GM21825 (cell line): ENCODE results near the gene PRR30.
A peak's percentile ranks its signal among the peaks of the same experiment; 100 is the strongest.

ENCODE experiments used
- ATAC-seq: cut with Tn5 transposase; IDR thresholded peaks from one replicate; pipeline ENCODE4 v1.9.1; 2021; ENCODE audit warnings: mild to moderate bottlenecking, moderate library complexity; ENCODE audit not compliant: unreplicated experiment

Gene PRR30

DNA sequence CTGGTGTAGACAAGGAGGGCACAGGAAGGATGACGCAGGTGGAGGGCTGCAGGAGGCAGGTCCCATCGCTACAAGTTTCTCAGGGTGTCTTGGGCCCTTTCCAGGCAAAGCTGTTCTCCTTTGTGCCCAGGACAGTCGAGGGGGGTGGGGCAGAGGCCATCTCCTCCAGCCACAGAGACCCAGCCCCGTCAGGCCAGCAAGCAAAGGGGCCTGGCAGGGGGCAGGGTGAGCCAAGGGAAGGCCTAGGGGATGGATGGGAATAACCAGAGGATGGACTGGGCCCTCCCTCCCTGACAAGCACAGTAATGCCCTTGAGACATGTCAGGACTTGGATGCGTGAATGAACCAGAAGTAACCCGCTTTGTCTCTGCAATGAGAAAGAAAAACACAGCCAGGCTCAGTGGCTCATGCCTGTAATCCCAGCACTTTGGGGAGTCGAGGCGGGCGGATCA lies 15.9 kb upstream of the PRR30 start:
- ATAC-seq, result no peak

DNA sequence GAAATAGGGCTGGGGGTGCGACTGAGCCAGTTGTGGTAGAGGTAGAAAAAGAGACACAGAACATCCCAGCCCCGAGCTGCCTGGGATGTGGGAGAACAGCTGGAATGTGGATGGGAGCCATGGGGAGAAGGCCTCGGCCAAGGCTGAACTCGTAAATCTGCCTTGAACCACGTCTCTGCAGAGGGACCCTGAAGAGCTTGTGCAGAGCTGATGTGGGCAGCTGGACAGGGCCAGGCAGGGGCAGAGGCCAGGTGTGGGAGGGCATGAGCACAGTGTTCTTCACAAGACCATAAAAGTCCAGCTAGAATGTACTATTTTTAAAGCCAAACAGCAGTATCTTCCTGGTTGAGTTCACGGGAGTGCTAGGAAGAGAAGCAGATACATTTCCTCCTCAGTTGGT lies 15.3 kb upstream of the PRR30 start:
- no peak for ATAC-seq

DNA sequence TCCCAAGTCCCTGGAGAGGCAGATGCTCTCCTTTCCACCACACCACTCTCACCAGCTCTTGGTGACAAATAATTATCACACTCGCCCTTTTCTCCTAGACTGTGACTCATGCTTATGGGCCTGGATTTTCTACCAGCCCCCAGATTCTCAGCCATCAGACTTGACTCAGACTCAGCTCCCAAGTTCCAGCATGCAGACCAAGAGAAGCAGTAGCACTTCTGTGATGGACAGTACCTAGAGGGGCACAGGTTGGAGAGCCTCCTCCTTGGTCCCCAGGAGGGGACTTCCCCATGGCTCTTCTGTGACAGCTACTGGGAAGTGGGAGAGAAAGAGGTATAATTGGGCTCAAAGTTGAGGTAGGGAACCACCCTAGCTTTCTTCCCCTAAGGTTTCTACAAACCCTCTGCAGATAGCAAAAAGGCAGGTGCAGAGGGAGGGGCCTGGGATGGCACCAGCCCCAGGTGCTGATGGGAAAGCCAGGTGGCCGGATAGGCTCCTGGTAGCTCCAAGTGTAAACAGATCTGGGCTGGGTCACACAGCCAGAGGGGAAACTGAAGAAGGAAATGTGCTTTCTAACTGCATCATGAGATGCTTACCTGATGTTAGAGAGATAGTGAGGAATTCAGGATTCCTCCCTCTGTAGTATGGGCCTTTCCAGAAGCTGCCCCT lies 13.7 kb upstream of the PRR30 start:
- ATAC-seq, result no peak

DNA sequence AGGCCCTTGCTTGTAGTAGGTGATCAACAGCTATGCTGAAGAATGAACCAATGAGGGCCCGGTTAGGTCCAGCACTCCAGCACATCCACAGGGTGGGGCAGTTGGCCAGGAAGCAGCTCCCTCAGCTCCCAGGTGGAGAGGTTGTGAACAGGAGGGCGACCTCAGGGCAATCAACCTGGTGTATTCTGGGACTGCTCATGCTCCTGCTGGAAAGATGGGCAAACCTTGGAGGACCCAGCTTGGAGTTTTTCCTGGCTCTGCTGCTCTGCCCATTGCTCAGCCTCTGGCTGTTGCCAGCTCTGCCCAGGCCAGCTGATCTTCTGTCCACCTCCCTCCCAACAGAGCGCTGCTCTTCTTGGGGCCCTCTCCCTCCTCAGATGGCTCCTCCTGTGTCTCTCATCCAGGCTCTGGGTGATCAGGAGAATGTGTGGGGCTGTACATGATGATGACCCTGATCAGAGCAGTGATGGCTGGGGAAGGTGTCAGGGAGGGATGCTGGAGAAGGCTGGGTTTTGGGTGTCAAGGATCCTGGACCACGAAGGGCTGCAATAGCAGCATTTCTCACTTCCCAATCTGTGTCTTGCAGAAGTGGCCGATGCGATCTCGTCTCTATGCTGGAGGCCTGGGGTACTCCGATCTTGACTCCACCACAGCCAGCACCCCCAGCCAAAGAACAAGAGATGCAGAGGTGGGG lies 13.0 kb upstream of the PRR30 start:
- no peak for ATAC-seq

DNA sequence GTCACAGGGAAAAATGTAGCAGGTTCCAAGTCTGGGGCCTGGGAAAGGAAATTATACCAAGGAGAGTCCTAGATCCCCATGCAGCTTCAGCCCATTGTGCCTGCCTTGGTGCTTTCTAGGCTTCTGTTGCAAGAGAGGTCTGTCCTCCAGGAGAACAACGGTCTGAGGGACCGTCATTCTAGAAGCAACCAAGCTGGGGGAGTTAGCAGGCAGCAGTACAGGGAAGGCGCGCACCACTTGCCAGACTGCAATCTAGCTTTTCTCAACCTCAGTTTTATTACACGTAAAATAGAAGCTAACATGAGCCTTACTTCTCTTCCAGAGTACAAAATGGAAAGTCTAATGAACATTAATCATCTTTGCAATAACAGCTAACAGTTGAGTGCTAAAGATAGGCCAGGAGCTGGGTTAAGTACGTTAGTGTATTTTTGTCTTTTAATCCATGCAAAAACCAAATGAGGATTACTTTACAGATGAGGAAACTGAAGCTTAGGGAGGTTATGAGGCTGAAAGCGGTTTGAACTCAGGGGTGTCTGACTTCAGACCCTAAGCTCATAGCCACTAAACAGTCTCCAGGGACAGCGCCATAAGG lies 11.5 kb upstream of the PRR30 start:
- no peak for ATAC-seq

DNA sequence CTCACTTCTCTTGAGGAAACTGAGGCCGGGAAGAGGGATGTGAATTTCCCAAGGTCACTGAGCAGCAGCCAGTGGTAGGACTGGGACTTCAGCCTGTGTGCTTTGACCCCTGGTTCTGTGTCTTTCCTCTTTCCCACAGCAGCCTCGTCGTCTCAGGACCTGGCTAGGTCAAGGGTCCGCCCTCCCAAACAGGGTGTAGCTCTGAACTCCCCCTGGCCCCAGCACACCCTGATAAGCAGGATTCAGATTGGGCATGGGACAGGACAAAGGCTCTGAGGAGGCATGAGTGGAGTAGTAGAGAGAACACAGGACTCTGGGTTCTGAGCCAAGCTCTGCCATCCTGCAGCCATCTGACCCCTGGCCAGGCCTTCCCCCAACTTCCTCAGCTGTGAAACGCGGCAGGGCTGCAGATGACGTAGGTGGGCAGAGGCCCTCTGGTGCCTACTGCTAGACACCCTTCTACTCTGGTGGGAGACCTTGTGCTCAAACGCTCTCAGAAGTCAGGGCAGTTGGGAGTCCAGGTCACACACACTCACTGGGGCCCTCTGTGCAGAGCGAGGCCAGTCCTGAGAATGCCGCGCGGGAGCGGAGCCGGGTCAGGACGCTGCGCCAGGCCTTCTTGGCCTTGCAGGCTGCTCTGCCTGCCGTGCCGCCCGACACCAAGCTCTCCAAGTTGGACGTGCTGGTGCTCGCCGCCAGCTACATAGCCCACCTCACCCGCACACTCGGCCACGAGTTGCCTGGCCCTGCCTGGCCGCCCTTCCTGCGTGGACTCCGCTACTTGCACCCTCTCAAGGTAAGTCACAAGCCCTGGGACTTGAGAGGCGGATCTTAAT lies 10.6 kb upstream of the PRR30 start:
- ATAC-seq, result no peak

DNA sequence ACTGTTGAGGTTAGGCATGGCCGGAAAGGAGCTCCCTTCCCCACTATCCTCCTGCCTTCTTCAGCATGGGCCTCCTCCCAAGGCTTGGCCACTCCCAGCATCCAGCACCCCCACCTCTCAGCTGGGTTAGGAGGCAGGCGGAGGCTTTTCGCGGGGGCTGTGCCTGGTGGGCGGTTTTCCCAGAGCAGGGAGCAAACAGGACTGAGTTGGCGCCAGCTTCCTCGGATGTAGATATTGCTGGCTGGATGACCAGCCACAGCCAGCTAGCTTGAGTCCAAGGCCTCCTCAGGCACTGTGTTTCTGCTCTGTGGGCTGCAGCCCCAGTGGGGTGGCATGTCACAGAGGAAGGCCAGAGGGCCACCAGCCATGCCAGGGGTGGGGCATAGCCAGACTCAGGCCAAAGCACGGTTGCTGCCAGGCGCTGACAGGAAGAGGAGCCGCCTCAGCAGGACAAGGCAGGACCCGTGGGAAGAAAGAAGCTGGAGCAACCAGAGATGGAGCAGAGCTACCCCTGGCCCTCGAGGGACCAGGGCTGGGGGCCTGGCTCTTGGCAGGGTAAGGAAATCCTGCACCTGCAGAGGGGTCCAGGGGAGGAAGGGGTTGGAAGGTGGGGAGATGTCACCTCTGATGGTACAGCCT lies 9.7 kb upstream of the PRR30 start, which contains the start of gene TCF23:
Gene TCF23 (plus strand): TSS at position 204 of the 639 bp plus-strand sequence. CDS start 130 bp downstream, at position 334.
- ATAC-seq, result no peak

DNA sequence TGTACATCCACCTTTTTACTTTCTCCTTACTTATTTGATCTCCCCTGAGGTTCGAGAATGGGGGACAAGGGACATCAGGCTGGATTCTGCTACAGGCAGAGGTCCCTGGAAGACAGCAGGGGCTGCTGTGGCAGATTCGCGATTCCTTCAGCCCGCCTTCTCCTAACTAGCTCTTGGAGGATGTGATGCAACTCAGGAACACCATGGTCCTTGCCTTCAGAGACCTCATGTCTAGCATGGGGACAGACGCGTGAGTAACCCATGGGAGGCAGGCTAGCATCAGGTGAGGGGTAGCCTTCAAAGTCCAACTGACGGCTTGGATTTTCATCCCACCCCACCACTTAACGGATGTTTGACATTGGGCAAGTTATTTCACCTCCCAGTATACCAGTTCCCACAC lies 8.7 kb upstream of the PRR30 start:
- no peak for ATAC-seq

DNA sequence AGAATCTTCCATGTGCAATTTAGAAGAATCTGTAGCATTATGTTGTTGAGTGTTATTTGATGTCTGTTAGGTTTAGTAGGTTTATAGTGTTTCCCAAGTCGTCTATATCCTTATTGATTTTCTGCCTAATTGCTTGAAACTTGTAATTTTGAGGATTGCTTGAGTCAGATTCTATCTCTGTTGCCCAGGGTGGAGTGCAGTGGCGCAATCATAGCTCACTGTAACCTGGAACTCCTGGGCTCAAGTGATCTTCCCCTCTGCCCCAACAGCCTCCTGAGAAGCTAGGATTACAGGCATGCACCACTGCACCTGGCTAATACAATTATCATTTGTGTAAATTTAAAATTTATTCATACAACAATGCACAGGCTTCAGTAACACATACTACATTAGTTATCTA lies 6.5 kb upstream of the PRR30 start:
- no peak for ATAC-seq

DNA sequence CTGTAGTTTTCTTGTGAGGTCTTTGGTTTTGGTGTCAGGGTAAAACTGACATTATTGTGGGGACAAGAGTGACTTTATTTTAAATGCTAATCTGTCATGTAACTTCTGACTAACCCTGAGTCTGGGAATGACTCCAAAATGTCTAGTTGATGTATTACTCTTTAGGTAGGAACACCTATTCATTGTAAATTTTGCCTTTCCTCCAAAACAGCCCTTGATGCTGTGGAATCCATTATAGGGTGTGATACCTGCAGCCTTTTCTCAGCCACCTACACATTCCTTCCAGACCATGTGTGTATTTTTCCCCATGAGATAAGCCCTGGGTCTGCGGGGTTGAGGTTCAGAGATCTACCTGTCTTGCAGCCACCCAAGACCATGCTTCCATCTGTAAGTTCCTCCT lies 4.1 kb upstream of the PRR30 start:
- no peak for ATAC-seq

DNA sequence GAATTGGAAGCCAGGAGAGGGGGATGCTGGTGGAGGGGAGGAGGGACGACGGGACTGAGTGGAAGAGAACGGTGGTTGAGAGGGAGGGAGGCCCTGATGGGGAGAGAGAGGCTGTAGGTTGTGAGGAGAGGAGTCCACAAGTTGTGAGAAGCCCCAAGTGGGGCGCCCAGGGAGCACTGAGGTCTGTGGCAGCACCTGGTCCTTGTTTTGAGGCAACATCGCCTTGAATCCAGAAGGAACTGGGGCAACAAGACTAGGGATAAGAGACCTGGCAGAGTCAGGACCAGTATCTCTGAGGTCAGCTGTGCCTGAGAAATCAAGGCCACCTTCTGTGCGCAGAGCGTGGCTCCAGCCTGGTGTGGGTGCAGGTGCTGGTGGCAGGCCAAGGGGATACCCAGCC lies 1.1 kb downstream of the PRR30 start:
- no peak for ATAC-seq

DNA sequence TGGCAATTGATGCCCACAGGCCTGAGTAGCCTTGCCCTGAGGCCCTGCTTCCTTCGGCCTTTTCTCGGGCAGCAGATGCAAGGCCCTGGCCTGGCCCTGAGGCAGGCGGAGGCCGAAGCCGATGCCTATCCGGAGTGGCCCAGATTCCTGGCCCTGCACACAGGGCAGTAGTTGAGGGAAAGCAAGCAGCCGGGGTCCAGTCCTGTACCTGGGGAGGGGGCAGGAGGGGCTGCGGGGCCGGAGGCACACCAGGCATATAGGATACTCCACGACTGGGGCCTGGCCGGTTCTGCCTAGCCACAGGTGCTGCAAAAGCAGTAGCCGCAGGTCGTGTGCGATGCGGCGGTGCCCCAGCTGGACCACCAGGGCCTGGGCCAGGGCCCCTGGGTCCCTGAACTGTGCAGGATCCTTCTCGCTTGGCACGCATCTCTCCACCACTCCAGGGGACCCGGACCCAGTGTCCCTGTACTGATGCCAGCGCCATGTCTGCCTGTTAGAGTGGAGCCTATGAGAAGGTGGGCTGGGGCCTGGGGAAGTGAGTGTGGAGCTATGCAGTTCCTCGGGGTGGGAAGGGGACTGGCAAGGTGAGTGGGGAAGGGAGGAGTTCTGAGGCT lies 1.8 kb downstream of the PRR30 start:
- ATAC-seq, result no peak

DNA sequence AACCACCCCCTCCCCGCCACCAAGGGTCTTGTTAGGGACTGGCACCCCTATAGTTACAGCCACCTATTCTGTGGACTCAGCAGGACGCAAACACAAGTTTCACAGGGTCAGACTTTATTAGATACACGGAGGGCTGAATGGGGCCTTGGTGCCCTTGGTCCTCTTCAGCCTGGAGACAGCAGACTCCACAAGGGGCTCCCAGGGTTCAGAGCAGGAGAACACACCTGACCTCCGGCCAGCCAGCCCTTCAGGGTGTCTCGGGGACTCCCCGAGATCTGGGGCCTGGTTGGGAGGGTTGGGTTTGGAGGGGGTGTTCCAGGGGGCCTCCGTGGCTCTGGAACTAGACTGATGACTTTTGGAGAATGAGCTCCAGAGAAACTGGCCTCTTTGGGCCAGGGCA lies 2.5 kb downstream of the PRR30 start:
- ATAC-seq, result no peak

DNA sequence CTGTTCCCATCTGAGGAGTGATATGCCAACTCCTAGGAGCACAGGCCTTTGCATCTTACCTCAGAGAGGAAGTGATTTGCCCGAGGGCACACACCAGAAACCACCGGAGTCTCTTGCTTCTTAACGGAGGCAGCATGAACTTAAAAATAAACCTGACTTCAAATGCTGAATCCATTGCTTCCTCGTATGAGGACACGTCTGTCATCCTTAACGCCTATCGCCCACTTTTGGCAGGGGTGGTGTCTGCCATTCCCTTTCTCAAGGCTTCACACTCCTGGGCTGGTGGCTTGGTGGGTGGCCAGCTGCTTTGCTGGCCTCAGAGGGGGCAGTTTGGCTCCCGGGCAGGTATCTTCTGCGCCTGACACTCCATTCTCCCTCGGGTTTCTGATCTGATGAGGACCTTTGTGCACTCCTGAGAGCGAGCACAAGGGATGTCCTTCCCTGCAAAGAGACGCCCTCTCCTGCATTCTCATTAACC lies 3.7 kb downstream of the PRR30 start:
- ATAC-seq, result no peak

DNA sequence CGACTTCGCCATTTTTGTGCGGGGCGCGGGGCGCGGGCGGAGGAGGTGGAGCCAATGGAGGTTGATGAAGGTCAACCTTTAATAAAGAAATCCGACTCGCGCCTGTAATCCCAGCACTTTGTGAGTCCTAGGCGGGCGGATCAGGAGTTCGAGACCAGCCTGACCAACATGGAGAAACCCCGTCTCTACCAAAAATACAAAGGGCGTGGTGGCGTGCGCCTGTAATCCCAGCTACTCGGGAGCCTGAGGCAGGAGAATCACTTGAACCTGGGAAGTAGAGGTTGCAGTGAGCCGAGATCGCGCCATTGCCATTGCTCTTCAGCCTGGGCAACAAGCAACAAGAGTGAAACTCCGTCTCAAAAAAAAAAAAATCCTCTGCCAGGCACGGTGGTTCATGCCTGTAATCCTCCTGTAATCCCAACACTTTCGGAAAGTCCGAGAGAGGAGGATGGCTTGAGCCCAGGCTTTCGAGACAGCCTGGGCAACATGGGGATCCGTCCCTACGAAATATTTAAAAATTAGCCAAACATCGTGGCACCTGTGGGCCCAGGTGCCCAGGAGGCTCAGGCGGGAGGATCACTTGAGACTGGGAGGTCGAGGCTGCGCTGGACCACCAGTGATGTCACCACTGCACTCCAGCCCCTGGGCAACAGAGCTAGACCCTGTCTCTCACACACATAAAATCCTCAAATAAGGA lies 4.3 kb downstream of the PRR30 start:
- ATAC-seq, result no peak

DNA sequence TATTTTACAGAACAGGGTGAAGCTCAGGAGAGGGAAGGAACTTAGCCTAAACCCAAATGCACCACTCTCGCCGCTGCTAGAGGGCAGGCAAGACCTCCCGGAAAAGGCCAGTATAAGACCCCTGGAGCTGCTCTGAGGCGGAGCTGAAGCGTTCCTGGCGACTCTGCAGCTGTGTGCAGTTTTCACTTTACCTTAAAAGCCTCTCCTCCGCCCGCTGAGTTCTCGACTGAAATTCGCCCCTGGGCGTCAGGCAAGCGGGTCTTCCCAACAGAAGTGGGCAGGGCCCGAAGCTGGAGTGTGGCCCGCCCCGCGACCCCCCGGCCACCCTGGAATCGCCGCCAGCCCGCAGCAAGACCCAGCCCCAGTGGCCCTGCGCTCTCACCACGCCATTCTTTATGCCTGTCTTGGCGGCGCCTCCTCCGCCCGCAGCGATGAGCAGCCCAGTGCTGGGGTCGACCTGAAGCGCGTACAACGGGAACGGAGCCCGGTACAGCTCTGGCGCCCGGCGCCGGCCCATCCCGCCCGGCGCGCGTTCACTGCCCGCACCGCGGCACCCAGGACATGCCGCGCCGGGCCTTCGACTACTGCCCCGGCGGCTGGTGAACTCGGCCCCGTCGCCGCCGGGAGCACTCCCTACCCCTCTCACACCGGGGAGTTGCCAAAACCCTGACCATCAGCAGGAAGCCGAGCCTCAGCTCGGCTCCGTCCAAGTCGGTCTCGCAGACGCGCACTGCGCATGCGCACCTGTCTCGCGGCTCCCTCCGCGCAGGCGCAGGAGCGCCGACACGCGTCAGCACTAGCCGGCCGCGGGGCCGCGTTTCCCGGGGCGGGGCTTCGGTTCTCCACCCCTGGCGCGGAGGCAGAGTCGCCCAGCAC lies 5.1 kb downstream of the PRR30 start, which contains the start of gene PREB:
Gene PREB (minus strand): TSS at position 732 of the 876 bp plus-strand sequence. CDS start 215 bp downstream, at position 517.
- ATAC-seq, result peak; percentile 74

DNA sequence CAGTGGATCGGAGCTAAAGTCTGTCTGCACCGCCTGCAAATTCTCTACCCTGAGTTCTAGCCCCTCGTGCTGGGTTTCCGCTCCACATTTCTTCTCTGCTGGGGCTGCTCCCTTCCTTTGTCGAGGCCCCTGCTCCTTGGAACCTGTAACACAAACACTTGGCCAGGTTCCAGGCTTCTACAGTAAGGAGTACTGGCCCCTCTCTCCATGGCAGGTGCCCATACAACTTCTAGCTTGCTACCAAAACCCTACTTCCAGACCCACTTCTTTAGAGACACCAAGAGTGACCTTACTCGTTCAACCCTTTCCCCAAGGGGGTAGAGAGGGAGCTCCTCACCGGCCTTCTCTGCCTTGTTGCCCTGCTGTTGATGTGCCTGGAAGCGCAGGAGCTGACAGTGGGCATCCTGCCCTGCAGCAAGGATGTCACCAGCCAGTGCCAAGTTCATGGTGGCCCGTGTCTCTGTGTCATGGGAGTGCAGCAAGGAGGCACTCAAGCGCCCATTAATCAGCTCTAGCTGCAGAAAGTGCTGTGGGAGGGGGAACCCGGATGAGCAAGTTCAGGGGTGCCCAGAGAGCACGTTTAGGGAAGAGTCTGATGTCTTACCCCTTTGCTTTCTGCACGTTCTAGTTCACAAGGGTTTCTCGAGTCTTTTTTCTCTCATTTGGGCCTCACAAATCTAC lies 5.9 kb downstream of the PRR30 start:
- ATAC-seq, result no peak

DNA sequence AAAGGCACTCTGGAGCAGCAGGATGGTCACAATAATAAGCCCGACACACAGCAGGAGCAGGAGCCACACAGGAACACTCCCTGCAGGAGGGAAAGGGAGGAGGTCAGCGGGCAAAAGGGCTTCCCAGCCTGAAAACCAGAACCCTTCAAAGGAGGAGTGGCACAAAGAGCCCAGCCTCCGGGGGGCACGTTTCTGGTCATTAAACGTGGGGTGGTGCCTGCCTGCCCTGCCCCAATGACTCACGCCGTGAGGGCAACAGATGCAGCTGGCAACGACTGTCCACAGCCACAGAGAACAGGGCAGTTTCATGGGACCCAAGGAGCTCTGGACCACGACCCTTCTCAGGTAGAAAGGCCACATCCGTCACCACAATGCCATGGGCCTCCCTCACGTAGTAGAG lies 7.8 kb downstream of the PRR30 start:
- no peak for ATAC-seq
